Stimulated activated CD8-positive, alpha-beta memory T cell treated with anti-CD3 and anti-CD28 coated beads, Interleukin-7, amount 100 ng/mL, for 4 hours (primary cell): Measurements from ENCODE around the gene MYO5B.
"Not testable (repeated sequence)": the region's sequence is repeated elsewhere in the genome, so short reads cannot be mapped to it uniquely, and the experiment has no call there.

Experiments used
- DNase-seq, 2 donors: peaks; one replicate each; pipeline ENCODE4 v3.0.0-alpha.2; 2020; ENCODE audit warnings: low read depth in 2 of 2

Gene MYO5B

DNA sequence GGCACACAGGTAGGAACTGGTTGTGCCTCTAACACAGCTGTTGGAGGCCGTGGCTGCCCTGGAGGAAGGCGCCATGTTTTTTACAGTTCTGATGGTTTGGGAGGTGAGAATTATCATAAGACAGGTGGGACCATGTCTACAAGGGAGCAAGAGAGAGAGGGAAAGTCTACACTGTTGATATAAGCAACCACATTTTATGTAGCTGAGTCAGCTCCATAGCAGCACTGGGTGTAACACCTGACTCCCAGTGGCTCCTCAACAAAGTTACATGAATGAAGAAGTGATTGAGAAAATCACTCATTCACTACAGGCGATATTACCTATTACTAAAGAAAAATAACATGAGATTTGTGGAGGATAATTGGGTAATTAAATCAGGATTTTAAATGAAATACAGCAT lies 340.3 kb downstream of the MYO5B start:
- DNase-seq = no peak

DNA sequence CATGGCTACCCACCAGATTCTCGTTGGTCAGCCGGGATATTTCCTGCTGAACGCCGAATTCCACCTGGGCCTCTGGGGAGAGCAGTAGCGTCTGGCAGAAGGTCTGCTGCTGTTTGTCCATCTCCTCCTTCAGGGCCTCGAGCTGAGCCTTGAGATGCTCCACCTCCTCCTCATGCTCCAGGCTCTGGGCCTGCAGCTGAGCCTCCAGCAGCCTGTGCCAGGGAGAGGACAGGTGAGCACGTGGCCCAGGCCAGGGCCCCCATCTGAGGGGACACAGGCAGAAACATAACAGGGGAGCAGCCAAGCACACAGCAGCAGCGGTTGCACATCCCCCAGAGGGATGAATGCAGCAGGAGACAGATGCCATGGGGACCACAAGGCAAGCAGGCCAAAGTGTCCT lies 341.5 kb downstream of the MYO5B start:
- DNase-seq = no peak

DNA sequence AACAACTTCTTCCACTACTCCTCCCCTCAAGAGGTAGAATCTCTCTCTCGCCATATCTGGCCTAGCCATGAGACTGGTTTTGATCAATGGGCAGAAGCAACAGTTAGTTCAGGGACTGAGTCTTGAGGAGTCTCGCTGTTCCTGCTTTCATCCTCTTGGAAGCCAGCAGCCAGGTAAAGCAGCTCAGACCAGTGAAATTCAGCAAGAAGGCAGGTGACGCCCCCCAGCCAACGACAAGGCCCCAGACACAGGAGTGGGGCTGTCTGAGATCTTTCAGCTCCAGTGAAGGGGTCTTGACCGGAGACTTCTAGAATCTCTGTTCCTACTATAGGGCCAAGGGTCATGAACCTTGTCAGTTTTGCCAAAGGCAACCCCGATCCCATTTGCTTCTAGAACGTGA lies 341.9 kb downstream of the MYO5B start:
- DNase-seq = no peak

DNA sequence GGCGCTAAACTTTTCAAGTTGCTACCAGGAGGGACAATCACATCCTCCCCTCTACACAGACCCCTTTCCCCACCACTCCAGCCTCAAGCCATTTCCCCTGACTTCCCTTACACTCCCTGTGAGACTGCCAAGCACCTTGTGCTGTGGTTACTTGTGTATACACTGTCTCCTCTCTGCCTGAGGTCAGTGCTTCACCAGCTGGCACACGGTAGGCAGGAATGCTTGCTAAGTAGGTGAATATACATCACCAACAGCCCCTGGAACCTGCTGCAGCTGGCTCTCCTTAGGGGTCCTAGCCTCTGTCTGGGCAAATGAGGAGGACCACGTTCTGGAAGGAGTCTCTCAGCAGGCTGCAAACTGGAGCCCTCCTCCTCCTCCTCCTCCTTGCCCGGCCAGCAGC lies 343.3 kb downstream of the MYO5B start:
- DNase-seq = no peak

DNA sequence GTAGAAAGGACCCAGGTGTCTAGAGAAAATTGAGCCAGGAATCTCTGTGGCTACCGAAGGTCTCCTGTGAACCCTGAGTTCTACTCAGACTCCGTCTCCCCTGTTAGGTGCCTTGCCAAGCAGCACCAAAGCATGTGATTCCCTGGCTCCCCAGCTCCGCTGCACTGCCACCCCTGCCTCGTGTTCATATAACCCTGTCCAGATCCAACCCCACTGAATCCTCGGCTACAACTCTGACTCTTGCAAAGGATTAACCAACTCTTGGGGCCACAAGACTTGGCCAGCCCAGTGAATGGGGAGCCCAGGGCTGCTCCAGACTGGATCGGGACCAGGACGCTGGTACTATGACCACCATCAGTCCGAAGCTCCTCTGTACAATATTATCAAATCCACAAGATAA lies 344.3 kb downstream of the MYO5B start:
- no peak for DNase-seq

DNA sequence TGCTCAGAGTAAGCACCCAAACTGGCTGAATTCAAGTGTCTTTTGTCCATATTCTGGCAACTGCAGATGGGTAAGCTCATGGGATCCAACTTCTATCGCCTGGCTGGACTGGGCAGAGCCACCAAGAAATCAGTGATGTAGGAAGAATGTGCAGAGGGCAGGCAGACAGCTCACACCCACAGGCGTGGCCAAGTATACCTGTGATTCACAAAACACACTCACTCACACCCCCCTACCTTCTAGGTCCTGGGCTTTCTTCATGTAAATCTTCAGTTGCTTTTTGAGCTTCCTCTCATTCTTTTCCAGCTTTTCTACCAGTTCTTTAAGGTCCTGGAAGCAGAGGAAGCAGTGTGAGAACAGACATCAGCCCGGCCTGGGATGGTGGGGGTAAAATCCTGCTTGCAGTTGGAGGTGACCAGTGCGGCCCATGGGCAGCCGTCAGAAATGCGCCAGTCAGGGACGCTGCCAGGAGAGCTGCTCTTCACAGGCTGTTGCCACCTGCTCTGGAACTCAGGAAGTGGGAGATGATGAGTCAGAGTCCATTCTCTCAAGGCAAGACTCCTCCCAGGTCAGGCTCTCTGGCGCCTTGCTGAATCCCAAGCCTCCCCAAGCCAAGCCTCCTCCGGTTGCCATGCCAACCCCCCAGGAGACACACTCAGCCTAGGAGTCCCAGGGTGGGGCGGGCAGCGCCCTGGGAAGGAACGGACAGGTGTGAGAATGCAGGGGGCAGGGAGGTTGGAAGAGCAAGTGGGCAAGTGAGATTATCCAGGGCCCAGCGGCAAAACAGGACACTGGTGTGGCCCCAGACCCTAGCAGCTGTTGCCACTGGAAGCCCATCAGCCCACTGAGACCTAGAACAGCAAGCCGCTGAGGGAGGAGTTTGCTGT lies 345.4 kb downstream of the MYO5B start:
- DNase-seq = no peak

DNA sequence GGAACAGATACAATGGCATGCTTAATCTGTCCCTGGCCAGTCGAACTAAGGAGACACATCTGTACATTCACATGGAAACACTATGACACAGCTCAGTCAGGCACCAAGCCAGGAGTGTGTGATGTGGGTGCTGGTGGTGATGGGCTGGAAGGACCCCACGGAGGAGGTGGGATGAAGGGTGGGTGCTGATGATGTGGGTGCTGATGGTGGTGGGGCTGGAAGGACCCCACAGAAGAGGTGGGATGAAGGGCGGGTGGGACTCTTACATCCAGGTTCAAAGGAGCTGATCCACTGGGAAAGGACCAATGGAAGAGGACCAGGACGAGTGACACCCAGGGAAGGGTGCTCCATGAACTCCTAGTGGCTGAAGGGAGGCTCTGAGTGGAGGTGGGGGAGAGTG lies 346.8 kb downstream of the MYO5B start:
- DNase-seq = no peak

DNA sequence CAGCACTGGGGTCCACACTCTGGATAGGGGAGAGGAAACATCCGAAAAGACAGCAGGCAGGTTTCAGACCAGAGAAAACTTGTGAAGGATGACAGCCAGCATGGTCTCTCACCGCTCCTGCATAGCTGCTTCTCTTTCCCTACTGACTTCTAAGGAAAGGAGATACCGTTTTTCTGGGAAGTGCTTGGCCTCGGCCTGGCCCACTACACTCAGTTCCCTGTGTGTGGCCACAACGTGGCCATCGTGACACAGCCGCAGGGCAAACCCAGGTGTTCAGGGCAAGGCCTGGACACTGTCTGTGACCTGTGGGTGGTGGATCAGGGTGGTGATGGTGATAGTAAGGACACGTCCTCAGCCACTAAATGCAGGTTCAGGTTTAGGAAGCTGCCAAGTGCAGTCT lies 347.4 kb downstream of the MYO5B start:
- DNase-seq = no peak

DNA sequence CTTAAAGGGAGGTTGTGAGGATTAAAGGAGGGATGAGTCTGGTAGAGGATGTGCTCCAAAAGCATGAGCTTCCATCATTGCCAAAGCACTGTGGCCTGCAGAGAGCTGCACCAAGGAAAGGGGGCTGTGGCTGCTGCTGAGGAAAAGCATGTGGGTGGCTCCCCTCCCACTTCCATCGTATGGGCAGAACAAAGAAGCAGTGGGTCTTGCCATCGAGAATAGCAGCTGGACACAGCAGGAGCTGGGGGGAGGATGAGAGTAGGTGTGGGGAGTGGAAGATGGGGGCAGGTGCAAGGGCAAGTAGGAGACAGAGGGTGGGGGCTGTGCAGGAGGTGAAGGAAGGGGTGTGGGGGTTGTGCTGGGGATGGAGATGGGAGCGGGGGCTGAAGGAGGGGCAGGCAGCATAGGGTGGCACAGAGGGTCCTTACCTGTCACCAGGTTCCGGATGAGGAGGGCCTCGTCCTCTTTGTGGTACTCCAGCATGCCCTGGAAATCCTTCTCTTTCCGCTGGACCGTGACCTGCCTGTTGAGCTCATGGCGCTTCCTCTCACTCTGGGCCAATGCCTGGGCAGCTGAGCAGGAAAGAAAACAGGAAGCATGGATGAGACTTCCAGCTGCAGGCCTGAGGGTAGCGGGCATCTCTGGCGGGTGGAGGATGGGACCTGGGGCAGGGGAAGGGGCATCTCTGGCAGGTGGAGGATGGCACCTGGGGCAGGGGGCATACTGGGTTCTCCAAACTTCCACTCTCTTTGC lies 348.1 kb downstream of the MYO5B start:
- no peak for DNase-seq

DNA sequence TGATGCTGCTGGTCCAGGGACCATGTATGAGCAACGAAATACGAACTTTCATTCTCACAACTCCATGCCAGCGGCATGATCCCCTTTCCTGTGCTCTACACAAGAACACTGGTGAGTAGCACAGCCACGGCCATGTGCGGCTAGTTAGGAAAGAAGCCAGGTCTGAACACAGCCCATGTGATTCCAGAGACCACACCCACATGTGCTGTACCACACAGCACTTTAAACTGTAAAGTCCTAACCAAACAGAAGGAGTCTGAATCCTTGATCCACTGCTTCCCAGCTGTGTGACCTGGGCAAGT lies 348.6 kb downstream of the MYO5B start:
- no peak for DNase-seq

DNA sequence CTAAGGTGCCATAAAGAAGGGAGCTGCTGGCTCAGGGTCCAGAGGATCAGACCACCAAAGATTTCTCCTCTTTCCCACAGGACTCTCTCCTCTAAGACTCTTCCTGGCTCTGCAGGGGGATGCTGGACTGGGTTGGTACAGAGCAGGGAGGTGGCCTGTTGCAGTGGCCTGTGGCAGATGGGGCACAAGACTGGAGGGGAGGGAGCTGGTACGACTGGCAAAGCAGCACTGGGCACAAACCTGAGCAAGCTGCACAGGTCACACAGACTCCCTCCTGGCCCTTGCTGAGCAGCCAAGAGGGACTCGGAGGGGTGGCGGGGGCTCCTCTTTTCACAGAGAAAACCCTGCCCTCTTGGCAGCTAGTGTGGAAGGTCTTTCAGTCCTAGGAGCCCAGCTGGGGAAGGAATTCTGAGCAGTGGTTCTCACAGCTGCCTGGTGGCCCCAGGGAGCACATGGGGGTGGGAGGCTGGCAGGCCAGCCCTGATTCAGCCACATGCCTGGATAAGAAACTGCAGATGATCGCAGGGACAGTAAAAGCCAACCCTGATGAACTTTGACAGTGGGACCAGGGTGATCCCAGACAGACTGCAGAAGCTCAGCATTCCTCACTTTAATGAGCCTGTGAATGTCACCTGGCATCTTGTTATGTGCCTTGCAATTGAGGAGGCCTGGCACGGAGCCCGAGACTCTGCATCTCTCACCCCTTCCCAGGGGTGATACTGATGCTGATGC lies 349.2 kb downstream of the MYO5B start:
- no peak for DNase-seq

DNA sequence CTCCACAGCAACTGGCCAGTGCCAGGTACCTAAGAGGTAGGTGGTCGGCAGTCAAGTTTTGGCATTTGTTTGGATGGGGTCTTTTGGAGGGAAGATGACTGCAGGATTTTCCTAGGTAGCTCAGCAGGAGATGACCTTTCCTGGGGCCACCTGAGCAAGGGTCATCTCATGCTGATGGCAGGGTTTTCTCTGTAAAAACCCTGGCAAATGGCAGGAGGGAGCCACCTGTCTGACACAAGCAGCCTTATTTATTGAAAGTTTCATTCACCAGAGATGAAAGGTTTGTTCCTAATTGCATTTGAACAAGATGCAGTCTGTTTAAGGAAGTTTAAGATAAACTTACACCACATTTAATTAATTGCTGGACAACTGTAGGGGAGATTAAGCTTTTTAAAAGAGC lies 350.0 kb downstream of the MYO5B start:
- DNase-seq = no peak

DNA sequence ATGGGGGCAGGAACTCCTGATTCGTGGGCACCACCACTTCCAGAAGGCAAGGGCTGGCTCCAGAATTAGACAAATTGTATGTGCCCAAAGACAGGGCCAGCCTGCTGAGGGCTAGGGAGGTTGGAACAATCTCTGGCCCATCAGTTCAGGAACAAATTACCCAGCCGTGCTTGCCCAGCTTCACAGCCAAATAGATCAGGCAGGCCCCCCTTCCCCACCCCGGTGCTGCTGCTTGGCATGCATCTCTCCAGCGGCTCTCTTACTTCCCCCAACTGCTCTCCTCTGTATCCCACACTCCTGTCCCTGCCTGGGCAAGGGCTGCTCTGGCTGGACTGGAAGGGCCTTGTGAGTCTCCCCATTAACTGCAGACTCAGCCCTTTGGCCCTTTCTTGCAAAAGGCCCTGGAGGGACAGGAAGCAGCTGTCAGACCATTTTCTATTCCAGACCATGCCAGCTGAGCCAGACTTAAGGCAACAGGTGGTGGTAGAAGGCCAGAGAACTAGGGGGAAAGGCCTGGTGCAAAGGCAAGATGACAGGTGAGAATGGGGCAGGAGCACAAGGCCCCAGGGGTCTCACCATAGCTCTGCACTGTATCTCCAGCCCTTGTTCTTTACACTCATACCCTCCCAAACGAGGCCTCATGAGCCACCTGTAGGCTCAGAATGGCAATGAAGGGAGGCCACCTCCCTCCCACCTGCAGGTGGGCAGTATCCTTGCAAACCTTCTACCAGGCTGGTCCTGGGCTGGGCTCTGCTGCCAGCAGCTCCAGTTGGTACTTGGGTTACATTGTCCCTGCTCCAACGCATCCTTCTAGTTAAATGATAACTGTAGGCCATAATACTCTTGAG lies 350.9 kb downstream of the MYO5B start:
- DNase-seq = no peak

DNA sequence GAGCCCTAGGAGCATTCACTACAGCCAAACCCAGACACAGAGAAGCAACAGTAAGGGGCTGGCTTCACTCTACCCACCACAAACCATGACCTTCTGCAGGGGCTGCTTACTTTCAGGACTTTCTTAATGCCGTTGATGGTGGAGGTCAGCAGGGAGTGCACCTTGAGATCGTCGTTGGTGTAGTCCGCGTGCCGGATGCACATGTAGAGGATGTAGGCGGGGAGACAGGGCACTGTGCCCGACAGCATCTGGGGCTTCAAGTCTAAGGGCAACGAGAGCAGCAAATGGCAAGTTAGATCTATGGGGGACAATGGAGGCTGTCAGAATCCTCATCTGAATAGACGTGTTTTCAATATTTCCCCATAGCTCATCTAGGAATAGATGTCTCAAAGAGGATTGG lies 351.8 kb downstream of the MYO5B start:
- no peak for DNase-seq

DNA sequence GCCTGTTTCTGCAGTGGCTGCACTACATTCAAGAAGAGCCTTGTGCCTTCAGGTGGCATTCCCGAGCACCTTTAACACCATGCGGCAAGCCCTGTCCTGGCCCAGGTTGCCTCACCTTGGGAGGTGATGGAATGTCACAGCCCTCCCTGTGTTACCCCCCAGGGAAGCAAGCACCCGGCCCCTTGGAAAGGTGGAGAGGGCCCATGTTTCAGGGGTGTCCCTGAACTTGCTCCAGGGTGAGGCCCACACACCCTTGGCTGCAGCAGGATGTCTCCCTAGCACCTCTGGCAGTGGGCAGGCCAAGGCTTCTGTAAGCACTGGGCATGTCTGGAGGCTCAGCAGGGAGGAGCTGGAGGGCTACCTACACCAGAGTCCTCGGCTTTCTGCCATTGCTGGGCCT lies 352.3 kb downstream of the MYO5B start:
- no peak for DNase-seq

DNA sequence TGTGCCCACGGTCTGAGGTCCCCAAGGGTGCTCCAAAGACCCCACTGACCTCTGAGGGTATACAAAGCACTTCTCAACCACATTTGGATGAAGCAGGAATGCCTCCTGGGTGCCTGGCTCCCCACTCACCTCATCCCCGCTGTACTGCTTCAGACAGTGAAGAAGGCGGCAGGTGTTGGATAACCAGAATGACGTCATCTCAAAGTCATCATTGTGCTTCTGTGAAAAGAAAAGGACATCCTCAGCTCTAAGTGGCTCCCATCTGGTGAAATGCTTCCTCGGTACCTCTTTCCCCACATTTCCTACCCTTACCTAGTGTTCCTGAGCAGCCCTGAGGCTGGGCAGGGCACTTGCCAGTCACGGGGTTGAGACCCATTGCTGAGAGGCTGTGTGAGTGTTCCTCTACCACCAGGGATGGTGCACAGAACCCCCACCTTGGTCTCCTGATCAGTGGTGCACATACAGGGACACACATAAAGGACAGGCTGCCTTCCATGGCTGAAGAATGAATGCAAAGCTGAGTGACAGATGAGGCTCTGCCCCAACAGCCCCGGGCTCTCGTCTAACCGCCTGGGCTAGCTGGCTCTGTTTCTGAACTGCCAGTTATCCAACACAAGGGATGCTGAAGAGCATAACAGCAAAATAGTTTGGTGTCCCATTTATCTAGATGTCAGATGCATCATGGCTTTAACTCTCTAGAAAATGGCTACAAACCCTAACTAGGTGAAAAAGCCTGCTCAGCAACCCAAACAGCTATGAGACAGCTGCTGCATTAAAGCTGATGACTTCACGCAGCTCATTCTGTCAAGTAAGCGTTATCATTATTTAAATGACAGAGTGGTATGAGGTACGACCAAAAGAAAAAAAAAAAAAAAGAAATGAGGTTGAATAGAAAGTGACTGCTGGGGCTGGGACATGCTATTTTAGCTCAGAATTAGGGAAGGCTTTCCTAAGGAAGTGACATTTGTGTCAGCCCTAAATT lies 353.4 kb downstream of the MYO5B start:
- DNase-seq = no peak

DNA sequence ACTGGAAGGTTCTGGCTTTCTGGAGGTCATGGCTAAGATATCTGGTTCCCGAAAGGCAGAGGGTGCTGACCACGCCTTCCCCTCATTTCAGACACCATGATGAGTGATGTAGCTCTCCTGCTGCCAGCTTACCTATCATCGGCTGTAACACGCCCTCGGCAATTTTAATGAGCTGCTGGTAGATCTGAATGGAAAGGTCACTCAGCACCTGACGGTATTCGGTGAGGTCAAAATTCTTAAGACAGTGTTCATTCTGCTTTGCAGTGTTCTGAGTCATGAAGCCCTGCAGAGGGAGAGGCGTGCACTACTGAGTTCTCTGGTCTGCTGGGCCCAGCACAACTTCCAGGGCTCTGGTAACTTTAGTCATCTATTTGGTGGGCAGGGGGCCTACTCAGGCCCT lies 355.9 kb downstream of the MYO5B start:
- no peak for DNase-seq

DNA sequence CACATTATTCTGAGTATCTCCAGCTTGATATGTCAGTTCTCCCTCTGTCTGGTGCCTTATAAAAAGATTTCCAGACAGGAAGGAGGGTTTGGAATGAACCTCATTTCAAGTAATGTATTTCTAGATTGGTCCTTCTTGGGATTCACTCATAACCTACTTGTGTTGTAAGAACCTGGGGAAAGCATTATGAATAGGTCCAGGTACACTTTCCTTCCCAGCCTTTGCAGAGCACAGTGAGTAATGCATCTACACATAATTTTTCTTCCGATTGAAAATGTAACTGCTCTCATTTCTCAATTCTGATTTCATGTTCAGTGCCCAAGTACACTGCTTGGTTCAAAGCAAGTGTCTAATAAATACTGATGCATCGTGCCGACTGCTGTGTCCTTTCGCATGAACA lies 356.6 kb downstream of the MYO5B start:
- DNase-seq = no peak

DNA sequence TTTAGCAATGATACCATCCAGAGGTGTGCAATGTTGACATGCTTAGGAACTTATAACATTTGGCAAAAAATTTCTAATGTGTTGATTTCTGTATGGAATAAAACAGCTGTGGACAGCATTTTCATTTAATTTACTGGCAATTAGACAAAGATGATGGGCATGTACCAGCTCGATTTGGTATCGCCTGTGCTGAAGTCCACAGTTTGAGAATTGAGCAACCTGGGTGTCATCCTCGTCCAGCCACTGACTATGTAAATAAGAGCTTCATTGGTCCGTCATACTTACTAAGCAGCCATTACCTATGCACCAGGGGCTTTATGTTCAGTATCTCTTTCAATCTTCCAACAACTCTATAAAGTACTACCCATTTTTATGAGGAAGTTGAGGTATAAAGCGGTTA lies 357.1 kb downstream of the MYO5B start:
- no peak for DNase-seq

DNA sequence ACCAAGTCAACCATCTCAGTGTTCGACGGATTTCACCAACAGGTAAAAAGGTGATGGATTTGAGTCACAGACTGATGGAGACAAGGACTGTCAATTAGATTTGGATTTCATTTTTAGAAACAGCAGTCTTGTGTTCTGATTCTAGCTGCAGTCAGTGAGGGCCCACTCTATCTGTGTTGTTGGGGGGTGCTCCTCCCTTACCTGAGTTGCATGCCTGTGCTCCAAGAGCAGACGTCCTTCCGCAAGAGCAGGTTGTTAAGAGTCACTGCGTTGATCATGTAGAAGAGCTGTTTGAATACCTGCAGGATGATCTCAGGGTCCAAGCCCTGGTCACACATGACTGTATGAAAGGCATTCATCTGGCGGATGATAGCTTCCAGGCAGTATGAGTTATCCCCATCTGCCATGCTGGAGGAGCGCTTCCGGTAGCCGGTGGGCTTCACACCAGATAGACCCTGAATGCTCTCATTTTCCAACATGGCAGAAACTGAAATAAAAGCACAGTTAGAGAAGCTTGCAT lies 357.6 kb downstream of the MYO5B start:
- DNase-seq = not testable (repeated sequence)
